Heart right ventricle (tissue), 16 donors: ENCODE measurements around the gene COL21A1. TPM values are rescaled to one million over a fixed set of nuclear protein-coding genes. Genes with fewer than 3 reads are reported as not detected.

ENCODE experiments used
- ATAC-seq, 8 donors: fragments of 200-7000 bp; cut with Tn5 transposase; one replicate each; pipeline ENCODE4 v1.9.1; 2020; ENCODE audit warnings: mild to moderate bottlenecking in 8 of 8, moderate library complexity in 8 of 8, moderate number of reproducible peaks in 1 of 8
- DNase-seq, 2 donors: peaks; one replicate each; pipeline ENCODE4 v3.0.0-alpha.2; 2020
- H3K27ac ChIP-seq, 10 donors: fragments of 200-600 bp; sonication (generic) in 2 of 10; one replicate each; pipeline versions ENCODE4 v1.5.0 to v1.8.0; 2020 to 2022; ENCODE audit warnings: mild to moderate bottlenecking in 3 of 10
- H3K27me3 ChIP-seq, 7 donors: fragments of 200-600 bp; one replicate each; pipeline ENCODE4 v1.8.0; 2021 to 2022; ENCODE audit warnings: mild to moderate bottlenecking in 2 of 7
- H3K36me3 ChIP-seq, 9 donors: fragments of 200-600 bp; sonication (generic) in 1 of 9; one replicate each; pipeline versions ENCODE4 v1.5.0 to v1.8.0; 2020 to 2022; ENCODE audit warnings: mild to moderate bottlenecking in 2 of 9
- H3K4me1 ChIP-seq, 9 donors: fragments of 200-600 bp; sonication (generic) in 1 of 9; one replicate each; pipeline versions ENCODE4 v1.5.0 to v1.8.0; 2020 to 2022; ENCODE audit warnings: mild to moderate bottlenecking in 4 of 9
- H3K4me3 ChIP-seq, 10 donors: fragments of 200-600 bp; sonication (generic) in 2 of 10; one replicate each; pipeline versions ENCODE4 v1.5.0 to v1.8.0; 2020 to 2022; ENCODE audit warnings: mild to moderate bottlenecking in 7 of 10, moderate library complexity in 2 of 10
- H3K9me3 ChIP-seq, 11 donors: fragments of 200-600 bp in 10 of 11; sonication (generic) in 2 of 11; one replicate each; pipeline versions ENCODE4 v1.5.0 to v1.8.0; 2013 to 2022; ENCODE audit warnings: mild to moderate bottlenecking in 2 of 11, control low read depth in 1 of 11, moderate library complexity in 1 of 11
- CTCF ChIP-seq, 9 donors: fragments of 200-600 bp; sonication (generic) in 2 of 9; IDR thresholded peaks; one replicate each; pipeline versions ENCODE4 v1.5.0 to v1.8.0; 2021 to 2022; ENCODE audit warnings: antibody characterized with exemption in 9 of 9, mild to moderate bottlenecking in 5 of 9, moderate library complexity in 1 of 9
- WGBS, 2 donors: extraction: QIAGEN DNeasy Blood & Tissue Kit; methylation state at CpG; one replicate each; pipeline ENCODE4 v1.1.7; 2013; ENCODE audit warnings: inconsistent platforms in 1 of 2; 5-methylcytosine and 5-hydroxymethylcytosine counted together
- intact Hi-C, 10 donors: fragments of 100-400 bp; cut with DNase I; formaldehyde crosslinking; loops; one replicate each; pipeline versions ENCODE4 v1.11.1 to v1.14.2; 2022
- polyA plus RNA-seq, 2 donors: library from polyadenylated mRNA; stranded (reverse); fragments of 200-250 nt; gene quantifications; one replicate each; pipeline ENCODE4 v1.2.3, GENCODE V29; 2013
- total RNA-seq, 10 donors: library from RNA; stranded (reverse); fragmentation: NEBNext Ultra II Directional in 3 of 10; extraction: Animal tissue kit (Norgen Biotek cat#: 25700) in 3 of 10; gene quantifications; one replicate each; pipeline versions ENCODE4 v1.2.1 to v1.2.4, GENCODE V29; 2021 to 2023
- donor health status: Arrhythmogenic right ventricular cardiomyopathy.
- donor health status: ischemic (EF 13 %, LVEDD 7.1; RV severe dilation, severe dysfunction).
- donor health status: healthy with polysubstance abuse.
- donor health status: DM: no; HTN: yes; CAD: no.
- donor health status: DM: no; HTN: no; CAD: no.
- donor health status: ischemic (EF 25% LVEDD 6.9; RV normal size, moderate dysfunction).
- donor health status: ischemic (EF 25% LVEDD 5.7; RV mildly dilated, moderate dysfunction).
- donor health status: healthy.
- donor health status: DM: yes; HTN: yes; CAD: no.
- donor health status: Ischemic cardiomyopathy.
- donor health status: ischemic (EF 35%, LVEDD 5.7; RV mildly dilated, moderate dysfunction).
- donor health status: nonischemic (EF 11% LVEDD 7.7; RV severe dilation, severe dysfunction).
- donor health status: DM: yes; HTN: yes; CAD: no.
- donor health status: PGD.
- donor health status: ischemic (EF 29% LVEDD 5.4; RV normal size, mild dysfunction).
- donor health status: nonischemic (EF 23%, LVEDD 6.1; RV moderate dilation, normal function).

COL21A1 gene
- total and polyA plus RNA-seq, 12 donors: 11.0 to 171 (median 69.9) TPM

- no peak for TF ChIP-seq CTCF (IDR thresholded peaks at IDR 0.05)
- DNase-seq (no peak), ATAC-seq (no peak)
- H3K4me3 ChIP-seq: no peak overlapping the region
- intact Hi-C loops: no loop called here
- no peak overlapping the region for H3K27ac ChIP-seq
- H3K4me1 ChIP-seq: peaks cover 0 to 16% (median 0%) of the 10 kb centered on the region in 9 donors
- H3K27me3 ChIP-seq: no peaks in the 10 kb centered on the region
- H3K36me3 ChIP-seq: no peaks in the 10 kb centered on the region
- WGBS, 2 donors: 89 to 92% methylated on average over 1 of the region's 1 CpG
- no peaks in the 10 kb centered on the region for H3K9me3 ChIP-seq
Observed at GRCh38 chr6:56041591-56041990, 205.8 kb downstream of the COL21A1 start.

GRCh38 chr6:56040889-56041301, 206.5 kb downstream of the COL21A1 start:
- H3K4me1 ChIP-seq: peaks cover 0 to 16% (median 0%) of the 10 kb centered on the region in 9 donors
- no peaks in the 10 kb centered on the region for H3K9me3 ChIP-seq
- TF ChIP-seq CTCF (IDR thresholded peaks at IDR 0.05): no peak
- H3K27ac ChIP-seq: no peak overlapping the region
- 55 to 63% methylated on average over 1 of the region's 1 CpG for WGBS, 2 donors
- intact Hi-C loops: no loop called here
- H3K36me3 ChIP-seq: no peaks in the 10 kb centered on the region
- DNase-seq (no peak), ATAC-seq (no peak)
- H3K27me3 ChIP-seq: no peaks in the 10 kb centered on the region
- H3K4me3 ChIP-seq: no peak overlapping the region

- no peak for TF ChIP-seq CTCF (IDR thresholded peaks at IDR 0.05)
- Histone ChIP-seq H3K9me3 (no peaks in the 10 kb centered on the region), H3K36me3 (no peaks in the 10 kb centered on the region), H3K27me3 (no peaks in the 10 kb centered on the region), H3K4me3 (no peak overlapping the region), H3K4me1 (peaks cover 0 to 16% (median 0%) of the 10 kb centered on the region in 9 donors), H3K27ac (no peak overlapping the region)
- intact Hi-C loops: no loop called here
- no peak for ATAC-seq
- no peak for DNase-seq
- 64 to 82% methylated on average over 2 of the region's 2 CpGs for WGBS, 2 donors
Observed at GRCh38 chr6:56040223-56040622, 207.2 kb downstream of the COL21A1 start.

GRCh38 chr6:56038764-56039163, 208.6 kb downstream of the COL21A1 start:
- no peak for TF ChIP-seq CTCF (IDR thresholded peaks at IDR 0.05)
- intact Hi-C loops: no loop called here
- Histone ChIP-seq H3K36me3 (no peaks in the 10 kb centered on the region), H3K4me3 (no peak overlapping the region), H3K4me1 (peaks cover 0 to 16% (median 0%) of the 10 kb centered on the region in 9 donors), H3K27me3 (no peaks in the 10 kb centered on the region), H3K27ac (no peak overlapping the region), H3K9me3 (no peaks in the 10 kb centered on the region)
- DNase-seq: no peak
- no peak for ATAC-seq
- 89 to 95% methylated on average over 6 of the region's 6 CpGs for WGBS, 2 donors
